Stimulated activated naive CD4-positive, alpha-beta T cell treated with Interleukin-2 at 50 U/mL for 16 hours (primary cell): ENCODE measurements around the gene F8A1.
"Not testable (repeated sequence)": the region's sequence is repeated elsewhere in the genome, so short reads cannot be mapped to it uniquely, and the experiment has no call there.

Experiments used
- DNase-seq: peaks from one replicate; lab custom pipeline; 2025; lab: John Stamatoyannopoulos, UW

The F8A1 gene

DNA sequence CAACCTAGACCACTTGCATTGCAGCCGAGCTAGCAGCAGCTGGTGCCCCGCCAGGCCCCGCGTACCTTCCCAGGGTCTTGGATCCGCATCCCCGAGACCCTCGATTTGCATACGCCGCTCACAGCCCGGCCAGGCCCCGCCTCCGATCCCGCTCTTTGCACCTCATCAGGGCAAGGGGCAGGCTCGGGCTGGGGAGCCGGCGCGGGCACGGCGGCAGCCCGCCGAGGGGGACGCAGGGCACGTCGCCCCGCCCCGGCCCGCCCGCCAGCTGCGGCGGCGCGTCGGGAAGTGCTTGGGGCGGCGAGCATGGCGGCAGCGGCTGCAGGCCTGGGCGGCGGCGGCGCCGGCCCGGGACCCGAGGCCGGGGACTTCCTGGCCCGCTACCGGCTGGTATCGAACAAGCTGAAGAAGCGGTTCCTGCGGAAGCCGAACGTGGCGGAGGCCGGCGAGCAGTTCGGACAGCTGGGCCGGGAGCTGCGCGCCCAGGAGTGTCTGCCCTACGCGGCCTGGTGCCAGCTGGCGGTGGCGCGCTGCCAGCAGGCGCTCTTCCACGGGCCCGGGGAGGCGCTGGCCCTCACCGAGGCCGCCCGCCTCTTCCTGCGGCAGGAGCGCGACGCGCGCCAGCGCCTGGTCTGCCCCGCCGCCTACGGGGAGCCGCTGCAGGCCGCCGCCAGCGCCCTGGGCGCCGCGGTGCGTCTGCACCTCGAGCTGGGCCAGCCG, at the start of gene F8A1:
Gene F8A1 (plus strand): TSS at position 287 of the 720 bp plus-strand sequence. CDS start 20 bp downstream, at position 307.
- DNase-seq = not testable (repeated sequence)

DNA sequence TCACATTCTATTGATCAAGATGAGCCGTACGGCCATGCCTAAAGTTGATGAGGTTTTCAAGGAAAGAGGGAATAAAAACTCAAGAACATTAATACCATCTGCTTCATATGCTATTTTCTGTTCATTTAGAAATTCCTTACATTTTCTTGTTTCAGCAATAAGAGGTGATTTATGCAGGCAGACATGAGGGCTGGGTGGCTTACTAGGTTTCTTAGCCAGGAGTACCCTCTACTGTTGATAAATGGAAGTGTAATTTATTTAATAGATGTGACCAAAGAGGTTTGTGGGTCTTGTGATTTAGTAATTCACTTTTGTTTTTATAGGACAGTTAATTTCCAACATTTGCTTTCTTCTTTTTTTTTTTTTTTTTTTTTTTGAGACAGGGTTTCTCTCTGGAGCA, 45.3 kb upstream of the F8A1 start:
- no peak for DNase-seq

DNA sequence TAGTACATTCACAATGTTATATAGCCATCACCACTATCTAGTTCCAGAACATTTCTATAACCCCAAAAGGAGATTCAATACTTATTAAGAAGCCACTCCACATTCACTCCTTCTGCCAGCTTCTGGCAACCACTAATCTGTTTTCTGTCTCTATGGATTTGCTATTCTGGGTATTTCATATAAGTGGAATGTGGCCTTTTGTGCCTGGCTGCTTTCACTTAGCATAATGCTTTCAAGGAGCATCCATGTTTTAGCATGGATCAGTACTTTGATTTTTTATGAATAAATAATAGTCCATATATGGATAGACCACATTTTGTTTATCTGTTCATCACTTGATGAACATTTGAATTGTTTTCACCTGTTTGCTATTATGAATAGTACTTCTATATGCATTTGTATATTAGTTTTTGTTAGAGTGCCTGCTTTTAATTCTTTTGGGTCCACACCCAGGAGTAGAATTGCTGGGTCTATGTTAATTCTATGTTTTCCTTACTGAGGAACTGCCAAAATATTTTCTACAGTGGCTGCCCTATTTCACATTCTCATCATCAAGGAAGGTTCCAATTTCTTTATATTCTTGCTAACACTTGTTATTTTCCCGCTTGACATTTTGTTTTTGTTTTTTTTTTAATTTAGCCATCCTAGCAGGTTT, 35.1 kb upstream of the F8A1 start:
- DNase-seq = no peak

DNA sequence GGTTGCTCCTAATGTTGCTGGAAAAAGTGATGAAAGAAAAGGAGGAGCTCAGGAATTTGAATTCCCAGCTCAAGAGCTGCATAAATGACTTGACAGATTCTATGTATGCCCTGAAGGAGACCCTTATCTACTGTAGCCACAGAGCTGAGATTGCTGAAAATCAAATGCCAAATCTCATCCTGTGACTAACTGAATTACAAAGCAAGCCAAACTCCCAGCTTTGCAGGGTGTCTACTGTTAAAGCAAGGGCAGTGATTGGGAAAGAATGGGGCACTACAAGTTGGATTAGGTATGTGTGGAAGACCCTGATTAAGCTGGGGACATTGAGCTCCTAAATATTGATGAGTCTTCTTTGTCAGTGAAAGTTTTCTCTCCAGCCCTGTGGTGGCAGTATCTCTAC, 30.9 kb upstream of the F8A1 start:
- no peak for DNase-seq

DNA sequence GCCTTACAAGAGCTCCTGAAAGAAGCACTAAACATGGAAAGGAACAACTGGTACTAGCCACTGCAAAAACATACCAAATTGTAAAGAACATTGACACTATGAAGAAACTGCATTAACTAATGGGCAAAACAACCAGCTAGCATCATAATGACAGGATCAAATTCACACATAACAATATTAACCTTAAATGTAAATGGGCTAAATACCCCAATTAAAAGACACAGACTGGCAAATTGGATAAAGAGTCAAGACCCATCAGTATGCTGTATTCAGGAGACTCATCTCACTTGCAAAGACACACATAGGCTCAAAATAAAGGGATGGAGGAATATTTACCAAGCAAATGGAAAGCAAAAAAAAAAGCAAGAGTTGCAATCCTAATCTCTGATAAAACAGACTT, 17.6 kb upstream of the F8A1 start:
- DNase-seq = not testable (repeated sequence)

DNA sequence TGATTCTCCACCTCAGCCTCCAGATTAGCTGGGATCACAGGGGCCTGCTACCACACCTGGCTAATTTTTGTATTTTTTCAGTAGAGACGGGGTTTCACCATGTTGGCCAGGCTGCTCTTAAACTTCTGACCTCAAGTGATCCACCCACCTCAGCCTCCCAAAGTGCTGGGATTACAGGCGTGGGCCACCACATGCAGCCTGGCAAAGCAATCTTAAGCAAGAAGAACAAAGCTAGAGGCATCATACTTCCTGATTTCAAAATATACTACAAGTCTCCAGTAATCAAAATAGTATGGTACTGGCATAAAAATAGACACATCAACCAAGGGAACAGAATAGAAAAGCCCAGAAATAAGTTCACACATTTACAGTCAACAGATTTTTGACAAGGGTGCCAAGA, 12.8 kb upstream of the F8A1 start:
- DNase-seq = no peak

DNA sequence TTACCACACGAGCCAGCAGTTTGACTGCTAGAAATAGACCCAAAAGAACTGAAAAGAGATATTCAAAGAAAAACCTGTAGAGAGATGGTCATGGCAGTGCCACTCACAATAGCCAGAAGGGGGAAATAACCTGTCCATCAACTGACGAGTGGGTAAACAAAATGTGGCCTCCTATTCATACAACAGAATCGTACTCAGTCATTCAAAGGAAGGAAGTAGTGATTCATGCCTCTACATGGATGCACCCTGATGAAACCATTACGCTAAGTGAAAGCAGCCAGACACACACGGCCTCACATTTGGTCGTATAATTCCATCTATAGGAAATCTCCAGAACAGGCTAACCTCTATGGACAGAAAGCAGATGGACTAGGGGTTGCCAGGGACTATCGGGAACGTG, 2.1 kb upstream of the F8A1 start:
- DNase-seq = not testable (repeated sequence)

DNA sequence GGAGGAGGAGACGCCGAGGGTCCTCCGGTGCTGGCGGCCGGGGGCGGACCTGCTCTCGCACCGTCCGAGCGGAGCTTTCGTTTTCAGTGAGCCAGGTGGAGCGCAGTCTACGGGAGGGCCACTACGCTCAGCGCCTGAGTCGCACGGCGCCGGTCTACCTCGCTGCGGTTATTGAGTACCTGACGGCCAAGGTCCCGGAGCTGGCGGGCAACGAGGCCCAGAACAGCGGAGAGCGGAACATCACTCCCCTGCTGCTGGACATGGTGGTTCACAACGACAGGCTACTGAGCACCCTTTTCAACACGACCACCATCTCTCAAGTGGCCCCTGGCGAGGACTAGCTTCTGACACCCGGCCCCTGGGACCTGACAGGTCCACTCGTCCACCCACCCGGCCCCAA, 1.1 kb upstream of the F8A1 start:
- DNase-seq = not testable (repeated sequence)

DNA sequence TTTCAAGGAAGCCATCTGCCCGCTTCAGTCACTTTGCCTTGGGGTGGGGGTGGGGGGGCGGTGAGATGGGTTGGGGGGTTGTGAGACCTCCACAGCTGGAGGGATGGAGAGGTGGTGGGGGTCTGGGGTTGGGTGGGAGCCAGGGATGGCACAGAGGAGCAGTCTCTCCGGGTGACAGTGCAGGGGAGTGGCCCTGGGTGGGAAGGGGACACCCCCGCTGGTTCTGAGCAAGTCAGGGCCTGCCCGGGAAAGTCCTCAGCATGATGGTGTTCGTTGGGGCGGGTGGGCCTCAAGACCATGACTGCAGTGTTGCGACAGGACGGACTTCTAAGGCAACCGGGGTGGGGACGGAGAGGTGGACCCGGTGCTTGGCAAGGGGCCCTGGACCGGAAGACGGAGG, 606 bp upstream of the F8A1 start:
- DNase-seq = not testable (repeated sequence)

DNA sequence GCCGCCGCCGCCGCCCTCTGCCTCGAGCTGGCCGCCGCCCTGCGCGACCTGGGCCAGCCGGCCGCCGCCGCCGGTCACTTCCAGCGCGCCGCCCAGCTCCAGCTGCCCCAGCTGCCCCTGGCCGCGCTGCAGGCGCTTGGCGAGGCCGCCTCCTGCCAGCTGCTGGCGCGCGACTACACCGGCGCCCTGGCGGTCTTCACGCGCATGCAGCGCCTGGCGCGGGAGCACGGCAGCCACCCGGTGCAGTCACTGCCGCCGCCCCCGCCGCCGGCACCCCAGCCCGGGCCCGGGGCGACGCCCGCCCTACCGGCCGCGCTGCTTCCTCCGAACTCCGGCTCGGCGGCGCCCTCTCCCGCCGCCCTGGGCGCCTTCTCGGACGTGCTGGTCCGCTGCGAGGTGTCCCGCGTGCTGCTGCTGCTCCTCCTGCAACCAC, 650 bp downstream of the F8A1 start:
- DNase-seq = not testable (repeated sequence)

DNA sequence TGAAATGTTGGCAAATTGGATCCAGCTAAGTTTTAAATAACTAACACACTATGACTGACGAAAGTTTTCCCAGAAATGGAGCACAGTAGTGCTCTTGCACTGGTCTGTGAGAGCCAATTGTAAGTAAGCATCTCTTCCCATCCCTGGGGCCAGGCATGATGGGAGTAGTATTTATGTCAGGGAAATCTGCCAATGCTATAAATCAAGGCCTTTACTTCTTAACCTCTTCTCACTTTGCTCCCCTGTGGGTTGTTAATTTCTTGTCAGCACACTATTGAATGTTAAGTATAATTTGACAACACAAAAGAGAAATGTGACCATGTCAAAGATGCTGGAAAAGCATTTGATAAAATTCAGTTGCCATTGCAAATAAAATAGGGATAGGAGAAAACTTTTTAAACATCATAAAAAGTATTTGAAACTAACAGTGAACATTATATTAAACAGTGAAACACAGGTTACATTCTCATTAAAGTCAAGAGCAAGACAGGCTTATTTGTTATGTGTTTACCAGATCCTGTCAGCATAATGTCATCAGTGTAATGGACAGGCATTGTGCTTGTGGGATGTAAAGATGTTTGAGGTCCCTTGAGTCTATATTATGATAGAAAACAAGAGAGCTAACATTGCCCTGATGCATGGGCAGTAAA, 5.0 kb downstream of the F8A1 start:
- DNase-seq = no peak

DNA sequence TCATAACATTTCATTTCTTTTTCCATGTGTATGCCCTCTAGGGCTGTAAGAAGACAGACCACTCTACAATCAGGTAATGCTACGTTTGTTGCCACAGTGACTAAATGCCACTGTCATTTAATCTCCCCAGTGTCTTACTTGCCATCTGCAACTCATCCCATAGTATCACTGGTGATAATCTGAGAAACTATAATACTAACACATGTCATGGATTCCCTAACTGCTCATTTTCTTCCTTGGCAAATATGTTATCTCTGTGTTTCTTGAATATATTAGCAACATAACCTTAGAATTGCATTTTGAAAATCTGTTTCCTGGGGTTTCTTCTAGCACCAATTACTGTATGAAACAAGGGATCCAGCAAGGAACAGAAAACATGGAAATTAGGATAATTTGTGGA, 6.1 kb downstream of the F8A1 start:
- no peak for DNase-seq

DNA sequence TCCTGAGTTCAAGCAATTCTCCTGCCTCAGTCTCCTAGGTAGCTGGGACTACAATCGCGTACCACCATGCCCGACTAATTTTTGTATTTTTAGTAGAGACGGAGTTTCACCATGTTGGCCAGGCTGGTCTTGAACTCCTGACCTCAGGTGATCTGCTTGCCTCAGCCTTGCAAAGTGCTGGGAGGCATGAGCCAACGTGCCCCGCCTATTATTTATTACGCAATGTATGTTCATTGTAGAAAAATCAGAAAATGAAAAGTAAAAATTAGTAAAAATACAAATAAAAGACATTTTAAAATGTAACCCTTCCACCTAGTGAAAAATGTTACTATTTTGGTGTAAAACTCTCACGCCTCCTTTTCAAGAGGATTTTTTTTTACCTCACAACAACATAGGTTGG, 14.2 kb downstream of the F8A1 start:
- no peak for DNase-seq

DNA sequence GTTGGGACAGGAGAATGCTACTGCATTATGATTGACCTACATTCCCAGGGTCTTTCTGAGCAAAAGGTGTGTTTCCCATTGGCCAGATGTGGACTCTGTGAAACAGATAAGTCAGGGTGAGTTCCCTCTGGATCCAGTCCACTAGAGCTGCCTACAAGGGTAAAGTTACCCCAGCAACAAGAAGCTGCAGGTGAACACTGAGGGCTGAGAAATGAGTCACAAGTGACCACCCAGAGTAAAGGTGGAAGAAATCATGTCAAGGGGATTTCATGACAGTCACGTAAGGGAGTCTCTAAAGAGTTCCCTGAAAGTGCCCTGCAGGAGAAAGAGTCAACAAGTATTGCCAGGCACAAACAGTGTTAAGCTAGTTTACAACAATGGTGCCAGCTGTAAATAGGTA, 16.3 kb downstream of the F8A1 start:
- no peak for DNase-seq

DNA sequence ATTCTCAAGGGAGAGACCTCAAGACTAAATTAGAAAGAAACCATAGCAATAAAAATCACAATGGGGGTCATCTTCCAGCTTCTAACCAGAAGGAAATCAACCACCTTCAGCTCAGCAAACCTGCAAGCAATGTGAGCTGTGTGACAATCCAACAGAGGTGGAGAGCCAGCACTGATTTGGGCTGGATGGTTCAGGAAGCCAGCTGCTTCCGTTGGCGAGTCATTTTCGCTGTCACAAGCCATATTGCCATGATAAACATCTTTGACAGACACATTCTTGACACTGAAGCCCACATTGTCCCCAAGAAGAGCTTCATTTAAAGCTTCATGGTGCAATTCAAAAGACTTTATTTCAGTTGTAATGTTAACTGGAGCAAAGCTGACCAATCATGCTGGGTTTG, 22.7 kb downstream of the F8A1 start:
- no peak for DNase-seq

DNA sequence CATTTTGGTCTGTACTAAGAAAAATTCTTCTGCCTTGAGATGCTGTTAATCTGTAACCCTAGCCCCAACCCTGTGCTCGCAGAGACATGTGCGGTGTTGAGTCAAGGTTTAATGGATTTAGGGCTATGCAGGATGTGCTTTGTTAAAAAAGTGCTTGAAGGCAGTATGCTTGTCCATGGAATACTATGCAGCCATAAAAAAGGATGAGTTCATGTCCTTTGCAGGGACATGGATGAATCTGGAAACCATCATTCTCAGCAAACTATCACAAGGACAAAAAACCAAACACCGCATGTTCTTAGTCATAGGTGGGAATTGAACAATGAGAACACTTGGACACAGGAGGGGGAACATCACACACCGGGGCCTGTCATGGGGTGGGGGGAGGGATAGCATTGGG, 23.9 kb downstream of the F8A1 start:
- DNase-seq = not testable (repeated sequence)

DNA sequence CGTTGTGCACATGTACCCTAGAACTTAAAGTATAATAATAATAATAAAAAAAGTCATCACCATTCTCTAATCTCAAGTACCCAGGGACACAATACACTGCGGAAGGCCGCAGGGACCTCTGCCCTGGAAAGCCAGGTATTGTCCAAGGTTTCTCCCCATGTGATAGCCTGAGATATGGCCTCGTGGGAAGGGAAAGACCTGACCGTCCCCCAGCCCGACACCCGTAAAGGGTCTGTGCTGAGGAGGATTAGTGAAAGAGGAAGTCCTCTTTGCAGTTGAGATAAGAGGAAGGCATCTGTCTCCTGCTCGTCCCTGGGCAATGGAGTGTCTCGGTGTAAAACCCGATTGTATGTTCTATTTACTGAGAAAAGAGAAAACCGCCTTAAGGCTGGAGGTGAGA, 24.4 kb downstream of the F8A1 start:
- not testable (repeated sequence) for DNase-seq

DNA sequence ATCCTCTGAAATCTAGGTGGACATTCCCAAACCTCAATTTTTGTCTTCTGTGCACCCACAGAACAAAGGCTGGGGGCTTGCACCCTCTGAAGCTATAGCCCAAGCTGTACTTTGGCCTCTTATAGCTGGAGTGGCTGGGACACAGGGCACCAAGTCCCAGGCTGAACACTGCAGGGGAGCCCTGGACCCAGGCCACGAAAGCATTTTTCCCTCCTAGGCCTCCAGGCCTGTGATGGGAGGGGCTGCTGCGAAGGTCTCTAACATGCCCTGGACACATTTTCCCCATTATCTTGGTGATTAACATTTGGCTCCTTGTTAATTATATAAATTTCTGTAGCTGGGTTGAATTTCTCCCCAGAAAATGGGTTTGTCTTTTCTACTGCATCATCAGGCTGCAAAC, 27.9 kb downstream of the F8A1 start:
- DNase-seq = no peak

DNA sequence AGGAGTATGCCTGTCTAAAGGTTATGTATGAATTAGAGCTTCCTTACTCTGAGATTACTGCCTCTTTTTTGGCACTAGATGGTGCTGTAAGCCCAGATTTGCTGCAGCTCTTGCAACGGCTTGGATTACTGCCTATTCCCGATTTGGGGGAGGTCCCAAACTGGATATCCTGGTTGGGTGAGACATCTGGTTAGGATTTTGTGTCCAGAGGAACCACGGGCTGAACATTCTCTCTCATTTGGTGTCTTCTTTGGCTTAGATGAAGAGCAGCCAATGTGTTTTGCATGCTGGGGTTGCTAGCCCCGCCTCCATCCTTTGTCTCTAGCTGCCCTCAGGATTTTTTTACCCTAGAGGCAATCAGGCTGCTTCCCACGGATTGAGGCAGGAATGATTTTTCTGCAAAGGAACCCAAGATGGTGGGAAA, 31.9 kb downstream of the F8A1 start:
- DNase-seq = no peak

DNA sequence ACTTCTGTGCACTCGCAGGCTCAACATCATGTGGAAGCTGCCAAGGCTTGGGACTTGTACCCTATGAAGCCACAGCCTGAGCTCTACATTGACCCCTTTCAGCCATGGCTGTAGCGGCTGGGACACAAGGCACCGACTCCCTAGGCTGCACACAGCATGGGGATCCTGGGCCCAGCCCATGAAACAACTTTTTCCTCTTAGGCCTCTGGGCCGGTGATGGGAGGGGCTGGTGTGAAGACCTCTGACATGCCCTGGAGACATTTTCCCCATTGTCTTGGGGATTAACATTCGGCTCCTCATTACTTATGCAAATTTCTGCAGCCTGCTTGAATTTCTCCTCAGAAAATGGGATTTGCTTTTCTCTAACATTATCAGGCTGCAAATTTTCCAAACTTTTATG, 38.6 kb downstream of the F8A1 start:
- DNase-seq = not testable (repeated sequence)
